Uterus (tissue), 2 donors: ENCODE measurements around the gene INF2.

ENCODE experiments used
- CTCF ChIP-seq, 4 experiments: fragments of 200-600 bp in 2 of 4; fragments of 450-650 bp in 2 of 4; sonication (generic) in 2 of 4; IDR thresholded peaks; one replicate each; pipeline ENCODE4 v1.5.1; 2016 to 2019; ENCODE audit warnings: antibody characterized with exemption in 4 of 4, mild to moderate bottlenecking in 2 of 4, moderate library complexity in 1 of 4
- POLR2A ChIP-seq, 2 donors: fragments of 450-650 bp; IDR thresholded peaks; one replicate each; pipeline ENCODE4 v1.6.1; 2016; ENCODE audit warnings: antibody characterized with exemption in 2 of 2, mild to moderate bottlenecking in 1 of 2, moderate library complexity in 1 of 2

GRCh38 chr14:104726600-104727451 lies 37.4 kb downstream of the INF2 start:
- no peak for TF ChIP-seq CTCF (IDR thresholded peaks at IDR 0.05)
- TF ChIP-seq POLR2A (IDR thresholded peaks at IDR 0.05): no peak
